HepG2 (cell line): Measurements from ENCODE around the gene SPATA33. TPM values are rescaled to one million over a fixed set of nuclear protein-coding genes. Genes with fewer than 3 reads are reported as not detected.

Experiments used
- ATF7 ChIP-seq, 2 experiments: fragments of 450-650 bp in 1 of 2; sonication (generic) in 1 of 2; formaldehyde crosslinking in 1 of 2; IDR thresholded peaks; 2 replicates each; pipeline versions ENCODE4 v1.4.0 to v1.6.1; 2016 to 2020; ENCODE audit warnings: antibody characterized with exemption in 1 of 2, mild to moderate bottlenecking in 1 of 2, missing genetic modification reagents in 1 of 2
- CHD4 ChIP-seq: fragments of 200-600 bp; sonication (generic); IDR thresholded peaks from 2 replicates; pipeline ENCODE4 v1.7.0; 2017; ENCODE audit warnings: mild to moderate bottlenecking, low read length, borderline replicate concordance
- ESRRA ChIP-seq: sonication (generic); formaldehyde crosslinking; IDR thresholded peaks from 2 replicates; pipeline ENCODE4 v1.5.1; 2020; ENCODE audit warnings: mild to moderate bottlenecking, low read depth, missing genetic modification reagents
- GABPA ChIP-seq, 2 experiments: IDR thresholded peaks; 2 replicates each; pipeline ENCODE4 v1.6.1; 2011 to 2016; ENCODE audit warnings: low read depth in 2 of 2, low read length in 1 of 2, missing biosample characterization in 1 of 2, missing genetic modification characterization in 1 of 2
- HDAC1 ChIP-seq: sonication (generic); formaldehyde crosslinking; IDR thresholded peaks from 2 replicates; pipeline ENCODE4 v1.5.1; 2020; ENCODE audit warnings: mild to moderate bottlenecking, missing genetic modification reagents
- KLF12 ChIP-seq: sonication (generic); formaldehyde crosslinking; IDR thresholded peaks from 2 replicates; pipeline ENCODE4 v1.4.0; 2020; ENCODE audit warnings: missing genetic modification reagents, borderline replicate concordance
- MAFF ChIP-seq: IDR thresholded peaks from 2 replicates; pipeline ENCODE4 v1.6.1; 2011; ENCODE audit warnings: low read depth, low read length, improper control_type of control experiment
- MED13 ChIP-seq: sonication (generic); formaldehyde crosslinking; IDR thresholded peaks from 2 replicates; pipeline ENCODE4 v1.5.0; 2020; ENCODE audit warnings: missing genetic modification reagents
- NBN ChIP-seq: fragments of 450-650 bp; conservative IDR thresholded peaks from 2 replicates; pipeline ENCODE4 v1.6.1; 2017
- NCOA1 ChIP-seq: sonication (generic); formaldehyde crosslinking; IDR thresholded peaks from 2 replicates; pipeline ENCODE4 v1.9.0; 2021; ENCODE audit warnings: missing genetic modification reagents
- NFYB ChIP-seq: sonication (generic); formaldehyde crosslinking; IDR thresholded peaks from 2 replicates; pipeline ENCODE4 v1.4.0; 2020; ENCODE audit warnings: missing genetic modification reagents
- NR2F2 ChIP-seq: IDR thresholded peaks from 2 replicates; pipeline ENCODE4 v1.6.1; 2012; ENCODE audit warnings: low read depth, inconsistent platforms, borderline replicate concordance
- PRPF4 ChIP-seq: fragments of 200-400 bp; formaldehyde crosslinking; IDR thresholded peaks from 2 replicates; pipeline ENCODE4 v1.6.1; 2016; ENCODE audit warnings: low read length, low read depth; ENCODE audit not compliant: poor library complexity, severe bottlenecking
- PTBP1 ChIP-seq: fragments of 200-400 bp; formaldehyde crosslinking; IDR thresholded peaks from 2 replicates; pipeline ENCODE4 v1.6.1; 2018; ENCODE audit warnings: low read length, low read depth; ENCODE audit not compliant: poor library complexity, severe bottlenecking
- RBAK ChIP-seq: sonication (generic); formaldehyde crosslinking; IDR thresholded peaks from 2 replicates; pipeline ENCODE4 v1.5.1; 2020; ENCODE audit warnings: mild to moderate bottlenecking, missing genetic modification reagents
- SIX1 ChIP-seq: sonication (generic); formaldehyde crosslinking; IDR thresholded peaks from 2 replicates; pipeline ENCODE4 v1.4.0; 2020; ENCODE audit warnings: missing genetic modification reagents, borderline replicate concordance
- SNRNP70 ChIP-seq: fragments of 200-400 bp; formaldehyde crosslinking; IDR thresholded peaks from 2 replicates; pipeline ENCODE4 v1.6.1; 2017; ENCODE audit warnings: mild to moderate bottlenecking, low read depth, low read length, moderate library complexity
- ZBTB43 ChIP-seq: sonication (generic); formaldehyde crosslinking; conservative IDR thresholded peaks from 2 replicates; pipeline ENCODE4 v1.4.0; 2020; ENCODE audit warnings: missing genetic modification reagents
- ZFAT ChIP-seq: sonication (generic); formaldehyde crosslinking; conservative IDR thresholded peaks from 2 replicates; pipeline ENCODE4 v1.8.1; 2023; ENCODE audit warnings: missing genetic modification reagents, inconsistent platforms
- ZFP1 ChIP-seq: IDR thresholded peaks from 2 replicates; pipeline ENCODE4 v1.6.1; 2016
- ZMAT3 ChIP-seq: sonication (generic); formaldehyde crosslinking; conservative IDR thresholded peaks from 2 replicates; pipeline ENCODE4 v1.7.0; 2021; ENCODE audit warnings: missing genetic modification reagents
- ZNF207 ChIP-seq: fragments of 450-650 bp; IDR thresholded peaks from 2 replicates; pipeline ENCODE4 v1.6.1; 2016; ENCODE audit warnings: antibody characterized with exemption, borderline replicate concordance
- ZNF235 ChIP-seq: sonication (generic); formaldehyde crosslinking; IDR thresholded peaks from 2 replicates; pipeline ENCODE4 v1.8.1; 2023; ENCODE audit warnings: mild to moderate bottlenecking, missing genetic modification reagents, borderline replicate concordance
- ZNF326 ChIP-seq: sonication (generic); formaldehyde crosslinking; IDR thresholded peaks from 2 replicates; pipeline ENCODE4 v1.4.0; 2020; ENCODE audit warnings: missing genetic modification reagents, borderline replicate concordance
- ZNF33B ChIP-seq: sonication (generic); formaldehyde crosslinking; IDR thresholded peaks from 2 replicates; pipeline ENCODE4 v1.5.1; 2020; ENCODE audit warnings: mild to moderate bottlenecking, missing genetic modification reagents
- ZNF432 ChIP-seq: sonication (generic); formaldehyde crosslinking; IDR thresholded peaks from 2 replicates; pipeline ENCODE4 v1.5.0; 2020; ENCODE audit warnings: missing genetic modification reagents, mild to moderate bottlenecking, borderline replicate concordance
- ZNF549 ChIP-seq: sonication (generic); formaldehyde crosslinking; IDR thresholded peaks from 2 replicates; pipeline ENCODE4 v1.5.0; 2020; ENCODE audit warnings: missing genetic modification reagents
- ZNF562 ChIP-seq: sonication (generic); formaldehyde crosslinking; IDR thresholded peaks from 2 replicates; pipeline ENCODE4 v1.8.0; 2022; ENCODE audit warnings: missing genetic modification reagents, borderline replicate concordance
- ZNF614 ChIP-seq: IDR thresholded peaks from 2 replicates; pipeline ENCODE4 v1.6.1; 2018; ENCODE audit warnings: missing biosample characterization, missing genetic modification reagents, inconsistent platforms, borderline replicate concordance
- ZNF652 ChIP-seq: IDR thresholded peaks from 2 replicates; pipeline ENCODE4 v1.6.1; 2016; ENCODE audit warnings: low read depth, borderline replicate concordance
- ZNF761 ChIP-seq: sonication (generic); formaldehyde crosslinking; conservative IDR thresholded peaks from 2 replicates; pipeline ENCODE4 v1.4.0; 2020; ENCODE audit warnings: mild to moderate bottlenecking, missing genetic modification reagents
- ZNF883 ChIP-seq: sonication (generic); formaldehyde crosslinking; IDR thresholded peaks from 2 replicates; pipeline ENCODE4 v1.5.1; 2020; ENCODE audit warnings: mild to moderate bottlenecking, missing genetic modification reagents; ENCODE audit errors: not compliant biosample characterization
- polyA plus RNA-seq, 8 experiments: library from polyadenylated mRNA; depleted of rRNA in 3 of 8; stranded (reverse) in 7 of 8; unstranded in 1 of 8; fragments of >200 nt; fragmentation: Illumina TruSeq in 4 of 8; extraction: Trizol in 4 of 8; gene quantifications; 2 replicates each; pipeline versions ENCODE4 v1.2.1 to v1.2.3, GENCODE V29; 2011 to 2016; ENCODE audit warnings: low read depth in 4 of 8, missing spikeins in 1 of 8, mixed read lengths in 1 of 8; ENCODE audit not compliant: insufficient read depth in 1 of 8
- total RNA-seq, 5 experiments: library from RNA; depleted of rRNA; stranded (reverse); fragments of >200 nt; fragmentation: Illumina TruSeq; extraction: Trizol; gene quantifications; 2 replicates each; pipeline ENCODE4 v1.2.3, GENCODE V29; 2016; ENCODE audit warnings: low read depth in 1 of 5

Gene SPATA33
- total and polyA plus RNA-seq, 2 of the 13 experiments (the other 11 are each of a cell fraction or from before 2014, with no cell fraction given): 5.7 to 11.0 TPM

DNA sequence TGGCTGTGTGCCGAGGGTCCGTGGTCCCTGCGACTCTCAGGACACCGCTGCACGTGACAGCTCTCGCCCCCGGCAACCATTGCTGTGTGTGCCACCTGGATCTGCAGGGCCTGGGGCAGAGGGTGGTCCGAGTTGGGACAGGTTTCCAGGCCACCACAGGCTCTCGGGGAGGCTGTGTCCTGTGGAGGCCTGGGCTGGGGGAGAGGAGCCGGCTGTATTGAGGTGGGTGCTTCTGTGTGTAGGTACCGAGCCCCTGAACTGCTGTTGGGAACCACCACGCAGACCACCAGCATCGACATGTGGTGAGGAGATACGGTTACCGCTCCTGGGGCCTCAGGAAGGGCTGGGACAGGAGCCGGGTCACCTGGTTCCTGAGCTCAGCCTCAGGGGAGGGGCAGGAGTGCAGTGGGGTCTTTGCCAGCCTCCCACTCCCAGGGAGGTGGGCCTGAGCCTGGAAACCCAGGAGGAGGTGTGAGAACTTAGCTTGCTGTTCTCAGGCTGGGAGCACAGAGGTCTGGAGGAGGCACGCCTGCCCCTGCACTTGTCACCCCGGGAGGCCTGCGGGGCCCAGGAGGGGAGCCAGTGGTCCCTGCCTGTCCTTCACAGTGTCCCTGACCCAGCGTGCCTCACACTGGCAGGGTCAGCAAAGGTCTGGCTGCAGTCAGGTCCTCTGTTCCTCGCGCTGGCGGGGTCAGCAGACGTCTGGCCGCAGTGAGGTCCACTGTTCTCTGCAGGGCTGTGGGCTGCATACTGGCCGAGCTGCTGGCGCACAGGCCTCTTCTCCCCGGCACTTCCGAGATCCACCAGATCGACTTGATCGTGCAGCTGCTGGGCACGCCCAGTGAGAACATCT lies 36.5 kb downstream of the SPATA33 start (continued):
- TF ChIP-seq ZBTB43 (CRISPR knock-in tag) (no peak), ZFAT (CRISPR knock-in tag) (no peak), SNRNP70 (no peak), ZNF33B (CRISPR knock-in tag) (no peak), ATF7 (IDR thresholded peaks at IDR 0.05) (no peak), ATF7 (CRISPR knock-in tag; IDR thresholded peaks at IDR 0.05) (no peak), HDAC1 (CRISPR knock-in tag) (peak; percentile 87), MAFF (no peak), ZNF761 (CRISPR knock-in tag) (0 out of 2 replicates have a peak, but pooled peaks have one; percentile 57), ZFP1 (CRISPR knock-in tag) (no peak), NR2F2 (peak; percentile 85; the same call in 1 of the 2 replicates), ZNF549 (CRISPR knock-in tag) (no peak), PTBP1 (no peak), NFYB (no peak), PRPF4 (no peak), ZNF562 (CRISPR knock-in tag) (no peak), ZMAT3 (CRISPR knock-in tag) (0 out of 2 replicates have a peak, but pooled peaks have one; percentile 44), GABPA (IDR thresholded peaks at IDR 0.05; ENCODE audit: low read depth, low read length) (no peak), GABPA (CRISPR knock-in tag; IDR thresholded peaks at IDR 0.05; ENCODE audit: low read depth) (no peak), ZNF883 (CRISPR knock-in tag) (no peak), ZNF207 (no peak), ZNF432 (CRISPR knock-in tag) (no peak), SIX1 (CRISPR knock-in tag) (no peak), CHD4 (no peak), NCOA1 (CRISPR knock-in tag) (no peak), ZNF652 (CRISPR knock-in tag) (no peak), RBAK (CRISPR knock-in tag) (peak; percentile 54; the same call in 1 of the 2 replicates), MED13 (CRISPR knock-in tag) (no peak), ZNF326 (no peak), ZNF235 (CRISPR knock-in tag) (no peak), ESRRA (peak; percentile 97), ZNF614 (CRISPR knock-in tag) (no peak), NBN (no peak), KLF12 (CRISPR knock-in tag) (0 out of 2 replicates have a peak, but pooled peaks have one; percentile 1)
